Mesothelial cell of epicardium (in vitro differentiated cells): ENCODE results near the gene GRM1. TPM values are rescaled to one million over a fixed set of nuclear protein-coding genes. Genes with fewer than 3 reads are reported as not detected.

ENCODE experiments used
- DNase-seq, 2 experiments: peaks; one replicate each; pipeline ENCODE4 v3.0.0; 2021; ENCODE audit warnings: low spot score in 2 of 2; ENCODE audit not compliant: unreplicated experiment in 2 of 2
- H3K27ac Mint-ChIP-seq: 2 replicates; pipeline ENCODE4 v1.8.0; 2021; ENCODE audit warnings: mixed read lengths
- H3K27me3 Mint-ChIP-seq: 2 replicates; pipeline ENCODE4 v1.8.0; 2021; ENCODE audit warnings: low read depth, mixed read lengths
- H3K36me3 Mint-ChIP-seq: 2 replicates; pipeline ENCODE4 v1.8.0; 2021; ENCODE audit warnings: mixed read lengths
- H3K4me1 Mint-ChIP-seq: 2 replicates; pipeline ENCODE4 v1.8.0; 2021; ENCODE audit warnings: mixed read lengths
- H3K4me3 Mint-ChIP-seq: 2 replicates; pipeline ENCODE4 v1.8.0; 2021; ENCODE audit warnings: mild to moderate bottlenecking, moderate library complexity, mixed read lengths
- H3K9me3 Mint-ChIP-seq: 2 replicates; pipeline ENCODE4 v1.8.0; 2021; ENCODE audit warnings: mixed read lengths
- total RNA-seq: library from RNA; stranded (reverse); gene quantifications from 3 replicates; pipeline ENCODE4 v1.2.1, GENCODE V29; 2021
- TF ChIP-seq, protein P1 (sequence below): fragments of 200-600 bp; sonication (generic); IDR thresholded peaks from one replicate; pipeline ENCODE4 v1.5.0; 2021; ENCODE audit warnings: antibody characterized with exemption; ENCODE audit not compliant: unreplicated experiment

GRM1 gene
- total RNA-seq, 1 donor from 2014 or later = 0.16 TPM

DNA sequence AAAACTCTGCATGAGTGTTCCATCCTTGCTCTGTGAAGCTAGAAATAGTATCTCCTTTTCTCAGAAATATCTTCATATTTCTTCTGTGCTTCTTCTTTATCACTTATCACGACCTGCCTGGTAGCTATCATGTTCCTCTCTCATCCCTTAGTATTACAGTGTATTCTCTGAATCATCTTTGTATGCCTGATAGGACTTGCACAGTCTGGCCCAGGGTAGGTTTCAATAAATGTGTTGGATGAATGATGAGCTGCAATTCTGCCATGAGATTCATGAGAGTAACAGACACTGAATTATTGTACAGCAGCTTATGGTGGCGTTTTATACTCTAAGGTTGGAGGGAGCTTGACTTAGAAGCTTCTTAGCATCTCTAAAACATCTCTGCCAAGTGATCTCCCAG, 66.6 kb downstream of the GRM1 start:
- TF ChIP-seq, protein P1, sequence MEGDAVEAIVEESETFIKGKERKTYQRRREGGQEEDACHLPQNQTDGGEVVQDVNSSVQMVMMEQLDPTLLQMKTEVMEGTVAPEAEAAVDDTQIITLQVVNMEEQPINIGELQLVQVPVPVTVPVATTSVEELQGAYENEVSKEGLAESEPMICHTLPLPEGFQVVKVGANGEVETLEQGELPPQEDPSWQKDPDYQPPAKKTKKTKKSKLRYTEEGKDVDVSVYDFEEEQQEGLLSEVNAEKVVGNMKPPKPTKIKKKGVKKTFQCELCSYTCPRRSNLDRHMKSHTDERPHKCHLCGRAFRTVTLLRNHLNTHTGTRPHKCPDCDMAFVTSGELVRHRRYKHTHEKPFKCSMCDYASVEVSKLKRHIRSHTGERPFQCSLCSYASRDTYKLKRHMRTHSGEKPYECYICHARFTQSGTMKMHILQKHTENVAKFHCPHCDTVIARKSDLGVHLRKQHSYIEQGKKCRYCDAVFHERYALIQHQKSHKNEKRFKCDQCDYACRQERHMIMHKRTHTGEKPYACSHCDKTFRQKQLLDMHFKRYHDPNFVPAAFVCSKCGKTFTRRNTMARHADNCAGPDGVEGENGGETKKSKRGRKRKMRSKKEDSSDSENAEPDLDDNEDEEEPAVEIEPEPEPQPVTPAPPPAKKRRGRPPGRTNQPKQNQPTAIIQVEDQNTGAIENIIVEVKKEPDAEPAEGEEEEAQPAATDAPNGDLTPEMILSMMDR = no peak
- Mint-ChIP-seq H3K36me3 (no peaks in the 10 kb centered on the region), H3K9me3 (no peaks in the 10 kb centered on the region), H3K27ac (no peak overlapping the region), H3K27me3 (peaks cover 7% of the 10 kb centered on the region), H3K4me1 (no peaks in the 10 kb centered on the region), H3K4me3 (no peak overlapping the region)
- DNase-seq = no peak

DNA sequence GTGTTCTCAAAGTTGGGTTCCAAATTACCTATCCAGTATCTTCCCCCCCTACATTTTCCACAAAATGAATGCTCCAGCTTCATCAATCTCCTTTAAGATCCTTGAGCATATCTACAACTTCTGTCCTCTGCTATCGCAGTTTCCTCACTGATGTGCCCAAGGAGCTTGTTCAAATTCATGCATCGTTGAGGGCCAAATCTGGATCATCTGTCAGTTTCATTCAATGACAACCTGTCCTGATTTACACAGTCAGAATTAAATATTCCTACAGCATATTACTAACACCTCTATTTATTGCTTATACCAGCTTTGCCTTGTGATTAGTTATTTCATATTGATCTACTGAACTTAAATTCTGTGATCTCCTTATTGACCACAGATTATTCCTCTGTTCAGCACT, 68.7 kb downstream of the GRM1 start:
- no peak overlapping the region for H3K4me3 Mint-ChIP-seq
- TF ChIP-seq, protein P1 = no peak
- no peak for DNase-seq
- no peaks in the 10 kb centered on the region for H3K9me3 Mint-ChIP-seq
- H3K27ac Mint-ChIP-seq = no peak overlapping the region
- no peaks in the 10 kb centered on the region for H3K36me3 Mint-ChIP-seq
- peaks cover 4% of the 10 kb centered on the region for H3K27me3 Mint-ChIP-seq
- no peaks in the 10 kb centered on the region for H3K4me1 Mint-ChIP-seq

DNA sequence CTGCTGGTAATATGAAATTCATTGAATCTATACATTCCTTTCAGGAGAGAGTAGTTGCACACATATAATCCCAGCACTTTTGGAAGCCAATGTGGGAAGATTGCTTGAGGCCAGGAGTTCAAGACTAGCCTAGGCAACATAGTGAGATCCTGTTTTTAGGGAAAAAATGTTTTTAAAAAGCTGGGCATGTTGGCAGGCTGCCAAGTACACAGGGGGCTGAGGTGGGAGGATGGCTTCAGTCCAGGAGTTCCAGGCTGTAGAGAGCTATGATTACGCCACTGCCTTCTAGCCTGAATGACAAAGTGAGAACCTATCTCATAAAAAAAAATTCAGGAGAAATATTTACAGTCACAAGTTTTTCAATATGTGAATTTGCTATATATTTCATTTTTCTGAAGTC, 71.9 kb downstream of the GRM1 start:
- Mint-ChIP-seq H3K27ac (no peak overlapping the region), H3K9me3 (no peaks in the 10 kb centered on the region), H3K4me3 (no peak overlapping the region), H3K27me3 (peaks cover 11% of the 10 kb centered on the region), H3K4me1 (no peaks in the 10 kb centered on the region), H3K36me3 (no peaks in the 10 kb centered on the region)
- TF ChIP-seq, protein P1 = no peak
- DNase-seq = no peak

DNA sequence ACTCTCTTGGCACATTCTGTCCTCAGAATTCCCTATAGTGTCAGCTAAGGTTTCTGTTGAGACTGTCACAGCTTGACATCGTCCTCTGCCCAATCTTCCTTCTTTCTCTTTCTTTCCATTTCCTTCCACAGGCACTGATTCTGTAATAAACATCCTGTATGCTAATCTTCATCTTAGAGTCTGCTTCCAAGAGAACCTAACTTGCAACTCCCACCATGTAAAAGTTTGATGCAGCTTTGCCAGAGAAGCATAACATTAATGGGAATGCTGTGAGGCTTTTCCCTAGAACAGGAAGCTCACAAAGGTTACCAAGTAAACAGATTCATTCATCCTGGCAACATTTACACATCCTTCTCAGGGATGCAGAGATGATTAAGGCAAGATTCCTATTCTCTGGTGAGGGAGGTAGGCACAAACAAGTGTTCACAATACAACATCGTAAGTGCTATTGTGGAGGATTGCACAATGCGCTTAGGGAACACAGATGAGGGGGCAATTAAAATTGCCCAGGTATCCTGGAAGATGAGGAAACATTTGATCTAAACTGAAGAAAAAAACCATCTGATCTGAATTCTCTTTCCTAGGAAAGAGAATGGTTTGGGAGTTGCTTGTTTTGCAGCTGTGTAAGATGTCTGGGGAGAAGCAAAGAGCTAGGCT, 74.7 kb downstream of the GRM1 start:
- Mint-ChIP-seq H3K36me3 (no peaks in the 10 kb centered on the region), H3K4me1 (no peaks in the 10 kb centered on the region), H3K27me3 (peaks cover 9% of the 10 kb centered on the region), H3K27ac (no peak overlapping the region), H3K4me3 (no peak overlapping the region), H3K9me3 (peaks cover 4% of the 10 kb centered on the region)
- TF ChIP-seq, protein P1 = no peak
- no peak for DNase-seq

DNA sequence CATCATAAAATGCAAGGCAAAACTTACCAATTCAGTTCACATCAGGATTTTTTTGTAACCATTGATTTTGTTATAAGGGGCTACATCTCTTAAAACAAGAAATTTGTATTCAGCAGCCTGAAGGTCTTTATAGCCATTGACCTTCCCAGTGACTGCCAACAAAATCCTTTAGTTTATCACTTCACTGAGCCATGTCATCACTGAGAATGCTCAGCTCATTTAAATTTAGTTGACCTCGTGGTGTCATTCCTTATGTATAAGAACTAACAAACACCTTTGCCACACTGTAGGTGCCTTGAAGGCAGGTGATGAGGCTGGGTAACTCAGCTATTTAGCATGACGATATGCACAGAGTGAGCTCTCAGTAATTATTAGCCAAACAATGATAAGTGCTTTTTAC, 77.7 kb downstream of the GRM1 start:
- Mint-ChIP-seq H3K4me1 (no peaks in the 10 kb centered on the region), H3K36me3 (no peaks in the 10 kb centered on the region), H3K9me3 (peaks cover 19% of the 10 kb centered on the region), H3K4me3 (no peak overlapping the region), H3K27ac (no peak overlapping the region), H3K27me3 (peaks cover 9% of the 10 kb centered on the region)
- DNase-seq = no peak
- TF ChIP-seq, protein P1 = no peak

DNA sequence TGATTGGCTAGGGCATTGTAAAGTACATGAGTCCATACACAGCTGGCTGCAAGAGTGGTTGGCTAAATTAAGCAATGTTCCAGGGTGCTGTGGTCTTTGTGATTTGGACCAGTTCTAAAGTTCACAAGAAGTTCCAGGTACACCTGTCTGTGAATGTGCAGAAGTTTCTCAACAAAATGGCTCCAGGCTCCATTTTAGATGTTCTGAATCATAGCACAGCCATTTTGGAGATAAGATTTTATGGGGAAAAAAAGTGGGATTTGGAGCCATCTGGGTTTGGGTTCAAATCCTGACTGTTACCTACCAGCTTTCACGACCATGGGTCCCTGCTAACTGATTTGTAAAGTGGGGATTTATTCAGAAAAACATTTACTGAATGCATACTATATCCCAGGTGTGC, 82.1 kb downstream of the GRM1 start:
- Mint-ChIP-seq H3K36me3 (no peaks in the 10 kb centered on the region), H3K4me3 (no peak overlapping the region), H3K27me3 (no peaks in the 10 kb centered on the region), H3K27ac (no peak overlapping the region), H3K9me3 (peaks cover 19% of the 10 kb centered on the region), H3K4me1 (no peaks in the 10 kb centered on the region)
- TF ChIP-seq, protein P1 = no peak
- no peak for DNase-seq
